GM12878 (cell line): Measurements from ENCODE around the gene ARFGAP3. TPM values are rescaled to one million over a fixed set of nuclear protein-coding genes. Genes with fewer than 3 reads are reported as not detected.

ENCODE experiments used
- ATAC-seq: fragments of 200-7000 bp; cut with Tn5 transposase; 3 replicates; pipeline ENCODE4 v1.9.1; 2020; ENCODE audit warnings: mild to moderate bottlenecking, moderate library complexity
- BruUV-seq: library from RNA; stranded (reverse); fragments of 400-500 nt; replicated peaks from 2 replicates; lab custom pipeline; 2021; lab: Mats Ljungman, UMichigan
- CTCF ChIA-PET: fragments of 300-600 bp; sonication (Branson Sonifier 250); formaldehyde crosslinking; extraction: SDS; loops from one replicate; lab custom pipeline; 2021; ENCODE audit warnings: inconsistent platforms; lab: Yijun Ruan, JAX
- POLR2A ChIA-PET: fragments of 350-600 bp; formaldehyde crosslinking; extraction: SDS; loops from one replicate; lab custom pipeline; 2021; ENCODE audit warnings: inconsistent platforms; lab: Charles Lee
- RAD21 ChIA-PET: fragments of 300-600 bp; sonication (Branson Sonifier 250); formaldehyde crosslinking; loops from one replicate; lab custom pipeline; 2023; ENCODE audit warnings: antibody characterized with exemption; ENCODE audit not compliant: unreplicated experiment; lab: Charles Lee
- SMC1A ChIA-PET: fragments of 300-600 bp; sonication (Branson Sonifier 250); formaldehyde crosslinking; loops from one replicate; lab custom pipeline; 2023; ENCODE audit not compliant: unreplicated experiment, uncharacterized antibody; lab: Charles Lee
- DNase-seq: peaks from one replicate; pipeline ENCODE4 v3.0.0-alpha.2; 2011; ENCODE audit warnings: low read depth, low spot score
- FAIRE-seq: peaks from 3 replicates; lab custom pipeline; 2011; peaks lifted over from hg19 to GRCh38; lab: Jason Lieb, UNC
- H2AFZ ChIP-seq: 2 replicates; pipeline ENCODE4 v1.6.0; 2011; ENCODE audit warnings: low read depth, low read length, control low read depth; ENCODE audit not compliant: control insufficient read depth
- H3K27ac ChIP-seq: 2 replicates; pipeline ENCODE4 v1.5.1; 2011; ENCODE audit warnings: control low read depth; ENCODE audit not compliant: control insufficient read depth, insufficient read depth
- H3K27me3 ChIP-seq, 2 experiments: replicated peaks in 1 of 2; 2 replicates each; pipeline versions ENCODE4 v1.6.0 to v1.6.1; 2011; ENCODE audit warnings: low read length in 1 of 2; ENCODE audit not compliant: control insufficient read depth in 2 of 2, insufficient read depth in 2 of 2
- H3K36me3 ChIP-seq, 2 experiments: 2 replicates each; pipeline ENCODE4 v1.5.1; 2011; ENCODE audit warnings: low read length in 1 of 2; ENCODE audit not compliant: control insufficient read depth in 2 of 2, insufficient read depth in 2 of 2
- H3K4me1 ChIP-seq: 2 replicates; pipeline ENCODE4 v1.6.1; 2011; ENCODE audit warnings: mild to moderate bottlenecking, low read length, moderate library complexity, mixed read lengths; ENCODE audit not compliant: control insufficient read depth, insufficient read depth
- H3K4me2 ChIP-seq: 2 replicates; pipeline ENCODE4 v1.6.0; 2011; ENCODE audit warnings: control low read depth; ENCODE audit not compliant: control insufficient read depth, insufficient read depth
- H3K4me3 ChIP-seq: fragments of 200-600 bp; sonication (generic); 2 replicates; pipeline ENCODE4 v1.5.1; 2016
- H3K79me2 ChIP-seq: 2 replicates; pipeline ENCODE4 v1.6.0; 2011; ENCODE audit warnings: low read length; ENCODE audit not compliant: control insufficient read depth, insufficient read depth
- H3K9ac ChIP-seq: 2 replicates; pipeline ENCODE4 v1.8.0; 2011; ENCODE audit warnings: low read length, control low read depth, mixed read lengths; ENCODE audit not compliant: control insufficient read depth, insufficient read depth
- H3K9me3 ChIP-seq: replicated peaks from 3 replicates; pipeline ENCODE4 v1.5.1; 2011; ENCODE audit warnings: mild to moderate bottlenecking, low read length; ENCODE audit not compliant: control insufficient read depth, insufficient read depth
- H4K20me1 ChIP-seq: 2 replicates; pipeline ENCODE4 v1.6.0; 2011; ENCODE audit not compliant: control insufficient read depth, insufficient read depth
- BRCA1 ChIP-seq: IDR thresholded peaks from 2 replicates; pipeline ENCODE4 v1.6.1; 2011; ENCODE audit warnings: low read depth, low read length, improper control_type of control experiment
- DPF2 ChIP-seq: fragments of 450-650 bp; IDR thresholded peaks from 2 replicates; pipeline ENCODE4 v1.6.1; 2017; ENCODE audit warnings: mild to moderate bottlenecking
- E2F8 ChIP-seq: fragments of 450-650 bp; IDR thresholded peaks from 2 replicates; pipeline ENCODE4 v1.6.1; 2018; ENCODE audit warnings: mild to moderate bottlenecking, low read depth, moderate library complexity; ENCODE audit not compliant: partially characterized antibody
- FOXM1 ChIP-seq: IDR thresholded peaks from 2 replicates; pipeline ENCODE4 v1.6.1; 2012; ENCODE audit warnings: low read depth, mild to moderate bottlenecking, inconsistent platforms, low read length, moderate library complexity
- HDGF ChIP-seq: fragments of 450-650 bp; IDR thresholded peaks from 2 replicates; pipeline ENCODE4 v1.6.1; 2016; ENCODE audit warnings: antibody characterized with exemption
- HSF1 ChIP-seq: fragments of 150-350 bp; IDR thresholded peaks from 2 replicates; pipeline ENCODE4 v1.6.1; 2014; ENCODE audit warnings: mild to moderate bottlenecking, low read depth, low read length
- NBN ChIP-seq: fragments of 450-650 bp; IDR thresholded peaks from 2 replicates; pipeline ENCODE4 v1.6.1; 2016
- NFYB ChIP-seq: IDR thresholded peaks from 2 replicates; pipeline ENCODE4 v1.6.1; 2011; ENCODE audit warnings: low read depth, mild to moderate bottlenecking, low read length, improper control_type of control experiment, moderate library complexity; ENCODE audit not compliant: insufficient read depth
- NKRF ChIP-seq: fragments of 450-650 bp; conservative IDR thresholded peaks from 2 replicates; pipeline ENCODE4 v1.6.1; 2017; ENCODE audit warnings: mild to moderate bottlenecking, moderate library complexity
- RCOR1 ChIP-seq: conservative IDR thresholded peaks from 2 replicates; pipeline ENCODE4 v1.6.1; 2012; ENCODE audit warnings: low read depth, low read length, improper control_type of control experiment
- SREBF1 ChIP-seq: IDR thresholded peaks from 2 replicates; pipeline ENCODE4 v1.6.1; 2012; ENCODE audit warnings: mild to moderate bottlenecking, low read length
- SREBF2 ChIP-seq: IDR thresholded peaks from 2 replicates; pipeline ENCODE4 v1.6.1; 2012; ENCODE audit warnings: mild to moderate bottlenecking, low read length
- TARDBP ChIP-seq: IDR thresholded peaks from 2 replicates; pipeline ENCODE4 v1.6.1; 2016; ENCODE audit warnings: borderline replicate concordance
- TCF3 ChIP-seq: IDR thresholded peaks from 2 replicates; pipeline ENCODE4 v1.6.1; 2012; ENCODE audit warnings: low read depth, mild to moderate bottlenecking, low read length, borderline replicate concordance; ENCODE audit not compliant: insufficient read depth
- ZNF24 ChIP-seq: fragments of 450-650 bp; IDR thresholded peaks from 2 replicates; pipeline ENCODE4 v1.6.1; 2017; ENCODE audit warnings: antibody characterized with exemption, mild to moderate bottlenecking
- ZZZ3 ChIP-seq: IDR thresholded peaks from 2 replicates; pipeline ENCODE4 v1.6.1; 2011; ENCODE audit warnings: low read depth; ENCODE audit not compliant: control insufficient read depth, insufficient read length
- WGBS: methylation state at CpG from one replicate; pipeline ENCODE4 v1.1.6; 2016; ENCODE audit warnings: low lambda C conversion rate; ENCODE audit not compliant: insufficient replicate concordance, insufficient coverage; ENCODE audit errors: missing lambda C conversion rate; 5-methylcytosine and 5-hydroxymethylcytosine counted together
- in situ Hi-C: fragments of 300-500 bp; cut with MboI; formaldehyde crosslinking; loops from 9 replicates; pipeline ENCODE4 v1.14.3; 2018; ENCODE audit warnings: mixed read lengths
- intact Hi-C: fragments of 100-400 bp; cut with micrococcal nuclease; formaldehyde crosslinking; loops from one replicate; pipeline ENCODE4 v1.14.2; 2022; ENCODE audit not compliant: unreplicated experiment
- polyA plus RNA-seq, 11 experiments: library from polyadenylated mRNA; depleted of rRNA in 4 of 11; unstranded in 6 of 11; stranded (reverse) in 5 of 11; fragments of >200 nt; fragmentation: Nextera tagmentation in 4 of 11; fragmentation: Illumina TruSeq in 1 of 11; extraction: Ambion mirVana in 4 of 11; extraction: Trizol in 1 of 11; gene quantifications; 1 replicate in 1 of 11; 2 replicates in 10 of 11; pipeline versions ENCODE4 v1.2.1 to v1.2.3, GENCODE V29; 2011 to 2016; ENCODE audit warnings: inconsistent platforms in 2 of 11, missing spikeins in 2 of 11, low read depth in 1 of 11
- total RNA-seq, 4 experiments: library from RNA; depleted of rRNA in 3 of 4; stranded (reverse); fragments of >200 nt in 3 of 4; fragmentation: Illumina TruSeq in 1 of 4; extraction: Trizol in 1 of 4; gene quantifications; 2 replicates each; pipeline versions ENCODE4 v1.2.1 to v1.2.3, GENCODE V29; 2013 to 2021

The ARFGAP3 gene
- total and polyA plus RNA-seq, 10 of the 15 experiments (the other 5 are each of a cell fraction or from before 2014, with no cell fraction given), result 29.7 to 50.8 (median 39.5) TPM

- TF ChIP-seq ZNF24 (no peak), ZZZ3 (no peak), E2F8 (no peak), FOXM1 (no peak), RCOR1 (no peak), HDGF (no peak), NBN (no peak), SREBF1 (no peak)
These were observed 43.6 kb downstream of the ARFGAP3 start (continued) for GRCh38 chr22:42813501-42813900.

GRCh38 chr22:42811459-42811858, 45.6 kb downstream of the ARFGAP3 start:
- Histone ChIP-seq H3K4me1 (0 out of 2 replicates have a peak, but pooled peaks cover 3% of the 10 kb centered on the region), H3K36me3 (peaks cover 9 to 17% of the 10 kb centered on the region in 2 experiments; a peak in 3 of 4 replicates), H3K27ac (no peak overlapping the region), H4K20me1 (no peaks in the 10 kb centered on the region), H3K27me3 (no peaks in the 10 kb centered on the region), H3K4me3 (no peak overlapping the region), H3K9ac (no peak overlapping the region), H2AFZ (no peak overlapping the region), H3K79me2 (no peaks in the 10 kb centered on the region), H3K9me3 (no peaks in the 10 kb centered on the region), H3K4me2 (no peak overlapping the region)
- BruUV-seq, result no TSS peak
- CTCF ChIA-PET, result interaction anchor here (0.9 to 1.1 kb wide), 2 partner anchors 9 to 150 kb away, joined by 3 read pairs; no protein-coding TSS in a partner anchor
- RAD21 ChIA-PET, result interaction anchor here (0.6 kb wide), 1 partner anchor 49 kb away, joined by 3 read pairs; no protein-coding TSS in a partner anchor
- WGBS, result 50% methylated on average over 2 of the region's 2 CpGs
- DNase-seq (no peak), ATAC-seq (no peak), FAIRE-seq (no peak)
- in situ Hi-C loops (no loop called here), intact Hi-C loops (no loop called here)
- SMC1A ChIA-PET, result interaction anchor here (1.0 kb wide), 1 partner anchor 9 kb away, joined by 3 read pairs; no protein-coding TSS in a partner anchor
- POLR2A ChIA-PET, result no interaction called here
- TF ChIP-seq DPF2 (no peak), NKRF (no peak), HSF1 (no peak), NFYB (no peak), BRCA1 (no peak), TCF3 (no peak), SREBF2 (no peak), TARDBP (no peak)
